PC-9 (cell line): ENCODE results near the gene TMEM183A.

Experiments used
- EZH2 ChIP-seq: fragments of 200-600 bp; sonication (generic); IDR thresholded peaks from 2 replicates; pipeline ENCODE4 v1.8.0; 2017; ENCODE audit warnings: antibody characterized with exemption, low read depth
- TF ChIP-seq, protein P1 (sequence below): fragments of 200-600 bp; sonication (generic); conservative IDR thresholded peaks from 2 replicates; pipeline ENCODE4 v1.6.1; 2017; ENCODE audit warnings: mixed run types, antibody characterized with exemption, mild to moderate bottlenecking, moderate library complexity

DNA sequence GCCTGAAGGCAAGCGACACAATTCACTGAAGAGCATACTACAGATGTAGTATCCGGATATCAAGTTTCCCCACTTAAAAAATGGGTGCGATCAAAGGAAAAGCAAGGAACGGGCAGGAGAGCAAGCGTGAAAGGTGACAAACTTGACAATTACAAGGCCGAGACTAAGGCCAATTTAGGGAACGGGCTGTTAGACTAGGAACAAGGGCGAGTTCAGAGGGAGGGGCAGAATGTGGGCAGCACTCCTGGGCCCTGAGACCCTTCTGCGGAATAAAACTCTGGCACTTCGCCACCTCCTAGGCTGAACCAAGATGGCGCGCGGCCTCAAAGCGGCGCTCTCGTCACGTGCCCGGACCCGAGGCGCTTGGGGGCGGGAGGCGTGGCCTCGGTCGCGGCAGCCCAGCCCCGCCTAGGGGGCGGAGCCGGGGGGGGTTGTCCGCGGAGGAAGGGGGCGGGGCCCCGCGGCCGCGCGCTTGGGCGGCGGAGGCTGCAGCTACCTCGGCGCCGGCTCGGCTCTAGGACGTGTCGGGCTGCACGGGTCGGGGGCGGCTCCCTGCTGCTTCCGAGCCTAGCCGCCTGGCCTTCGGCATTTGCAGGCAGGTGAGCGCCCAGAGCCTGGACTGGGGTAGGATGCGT is 19.0 kb downstream of the TMEM183A start, which contains the start of gene PPFIA4:
- no peak for TF ChIP-seq EZH2
- TF ChIP-seq, protein P1, sequence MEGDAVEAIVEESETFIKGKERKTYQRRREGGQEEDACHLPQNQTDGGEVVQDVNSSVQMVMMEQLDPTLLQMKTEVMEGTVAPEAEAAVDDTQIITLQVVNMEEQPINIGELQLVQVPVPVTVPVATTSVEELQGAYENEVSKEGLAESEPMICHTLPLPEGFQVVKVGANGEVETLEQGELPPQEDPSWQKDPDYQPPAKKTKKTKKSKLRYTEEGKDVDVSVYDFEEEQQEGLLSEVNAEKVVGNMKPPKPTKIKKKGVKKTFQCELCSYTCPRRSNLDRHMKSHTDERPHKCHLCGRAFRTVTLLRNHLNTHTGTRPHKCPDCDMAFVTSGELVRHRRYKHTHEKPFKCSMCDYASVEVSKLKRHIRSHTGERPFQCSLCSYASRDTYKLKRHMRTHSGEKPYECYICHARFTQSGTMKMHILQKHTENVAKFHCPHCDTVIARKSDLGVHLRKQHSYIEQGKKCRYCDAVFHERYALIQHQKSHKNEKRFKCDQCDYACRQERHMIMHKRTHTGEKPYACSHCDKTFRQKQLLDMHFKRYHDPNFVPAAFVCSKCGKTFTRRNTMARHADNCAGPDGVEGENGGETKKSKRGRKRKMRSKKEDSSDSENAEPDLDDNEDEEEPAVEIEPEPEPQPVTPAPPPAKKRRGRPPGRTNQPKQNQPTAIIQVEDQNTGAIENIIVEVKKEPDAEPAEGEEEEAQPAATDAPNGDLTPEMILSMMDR: no peak
